ENCODE results near the gene BCL11B. TPM values are rescaled to one million over a fixed set of nuclear protein-coding genes. Genes with fewer than 3 reads are reported as not detected.

Gene BCL11B
- total and polyA plus RNA-seq, 2 donors (not counting 1 experiment from before 2014, with no cell fraction given): 0.33 to 0.42 TPM

GRCh38 chr14:99226687-99227086 lies 45.3 kb downstream of the BCL11B start:
- DNase-seq (no peak), ATAC-seq (ENCODE audit: low read depth) (no peak)
- no peaks in the 10 kb centered on the region for H3K79me2 ChIP-seq (ENCODE audit: control insufficient read depth, insufficient read depth, low read length)
- H3K27ac ChIP-seq (ENCODE audit: low read length in 2 of 2): no peak overlapping the region
- CTCF ChIA-PET: no interaction called here
- H3K27me3 Mint-ChIP-seq: peaks cover 14% of the 10 kb centered on the region
- H3K36me3 ChIP-seq (replicated peaks in 1 of 2; ENCODE audit: control extremely low read depth in 1 of 2, control insufficient read depth in 1 of 2, extremely low read depth in 1 of 2, insufficient read depth in 2 of 2, low read length in 1 of 2): no peaks in the 10 kb centered on the region
- H3K27me3 ChIP-seq (replicated peaks in 1 of 4; ENCODE audit: control extremely low read depth in 1 of 4, control insufficient read depth in 3 of 4, insufficient read depth in 4 of 4, low read length in 3 of 4): peaks cover 0 to under 1% (median 0%) of the 10 kb centered on the region in 4 experiments
- no peak for TF ChIP-seq EZH2 (IDR thresholded peaks at IDR 0.05; ENCODE audit: borderline replicate concordance, insufficient read depth, low read depth, low read length, poor library complexity, severe bottlenecking)
- TF ChIP-seq, protein P1, sequence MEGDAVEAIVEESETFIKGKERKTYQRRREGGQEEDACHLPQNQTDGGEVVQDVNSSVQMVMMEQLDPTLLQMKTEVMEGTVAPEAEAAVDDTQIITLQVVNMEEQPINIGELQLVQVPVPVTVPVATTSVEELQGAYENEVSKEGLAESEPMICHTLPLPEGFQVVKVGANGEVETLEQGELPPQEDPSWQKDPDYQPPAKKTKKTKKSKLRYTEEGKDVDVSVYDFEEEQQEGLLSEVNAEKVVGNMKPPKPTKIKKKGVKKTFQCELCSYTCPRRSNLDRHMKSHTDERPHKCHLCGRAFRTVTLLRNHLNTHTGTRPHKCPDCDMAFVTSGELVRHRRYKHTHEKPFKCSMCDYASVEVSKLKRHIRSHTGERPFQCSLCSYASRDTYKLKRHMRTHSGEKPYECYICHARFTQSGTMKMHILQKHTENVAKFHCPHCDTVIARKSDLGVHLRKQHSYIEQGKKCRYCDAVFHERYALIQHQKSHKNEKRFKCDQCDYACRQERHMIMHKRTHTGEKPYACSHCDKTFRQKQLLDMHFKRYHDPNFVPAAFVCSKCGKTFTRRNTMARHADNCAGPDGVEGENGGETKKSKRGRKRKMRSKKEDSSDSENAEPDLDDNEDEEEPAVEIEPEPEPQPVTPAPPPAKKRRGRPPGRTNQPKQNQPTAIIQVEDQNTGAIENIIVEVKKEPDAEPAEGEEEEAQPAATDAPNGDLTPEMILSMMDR (IDR thresholded peaks at IDR 0.05): no peak
- intact Hi-C loops (cut with micrococcal nuclease): no loop called here
- peaks cover 0 to 34% (median 0%) of the 10 kb centered on the region in 3 donors for H3K9me3 ChIP-seq (ENCODE audit: control extremely low read depth in 1 of 3, control insufficient read depth in 2 of 3, insufficient read depth in 1 of 3, low read length in 2 of 3)
- no peak overlapping the region for H3K9ac ChIP-seq (ENCODE audit: low read length)
- no peak overlapping the region for H3K4me3 Mint-ChIP-seq
- H4K20me1 ChIP-seq (ENCODE audit: control insufficient read depth, insufficient read depth, low read length, poor library complexity, severe bottlenecking): no peaks in the 10 kb centered on the region
- WGBS (ENCODE audit: insufficient coverage): no CpG with 5 or more reads among the region's 4 CpGs
- peaks cover 2% of the 10 kb centered on the region for H3K9me3 Mint-ChIP-seq (ENCODE audit: insufficient read depth)
- no peak overlapping the region for H2AFZ ChIP-seq (ENCODE audit: insufficient read depth, low read depth, low read length, poor library complexity, severe bottlenecking)
- H3K27ac Mint-ChIP-seq: no peak overlapping the region
- H3K4me1 ChIP-seq (ENCODE audit: control insufficient read depth in 2 of 2, insufficient read depth in 2 of 2, low read length in 2 of 2): no peaks in the 10 kb centered on the region
- no peak overlapping the region for H3K4me2 ChIP-seq (replicated peaks; ENCODE audit: low read depth, low read length, poor library complexity, severe bottlenecking)
- H3K4me1 Mint-ChIP-seq: no peaks in the 10 kb centered on the region
- no peak overlapping the region for H3K4me3 ChIP-seq (ENCODE audit: control extremely low read depth in 1 of 5, extremely low read depth in 1 of 5, insufficient read depth in 1 of 5, low read depth in 2 of 5, low read length in 4 of 5)
- POLR2A ChIA-PET: no interaction called here

- peaks cover 12% of the 10 kb centered on the region for H3K27me3 Mint-ChIP-seq
- no peaks in the 10 kb centered on the region for H3K36me3 ChIP-seq (replicated peaks in 1 of 2; ENCODE audit: control extremely low read depth in 1 of 2, control insufficient read depth in 1 of 2, extremely low read depth in 1 of 2, insufficient read depth in 2 of 2, low read length in 1 of 2)
- no peak overlapping the region for H3K4me3 Mint-ChIP-seq
- H2AFZ ChIP-seq (ENCODE audit: insufficient read depth, low read depth, low read length, poor library complexity, severe bottlenecking): no peak overlapping the region
- H3K79me2 ChIP-seq (ENCODE audit: control insufficient read depth, insufficient read depth, low read length): no peaks in the 10 kb centered on the region
- intact Hi-C loops (cut with micrococcal nuclease): no loop called here
- no peak overlapping the region for H3K27ac Mint-ChIP-seq
- H3K4me3 ChIP-seq (ENCODE audit: control extremely low read depth in 1 of 5, extremely low read depth in 1 of 5, insufficient read depth in 1 of 5, low read depth in 2 of 5, low read length in 4 of 5): no peak overlapping the region
- ChIA-PET POLR2A (no interaction called here), CTCF (no interaction called here)
- no peaks in the 10 kb centered on the region for H3K27me3 ChIP-seq (replicated peaks in 1 of 4; ENCODE audit: control extremely low read depth in 1 of 4, control insufficient read depth in 3 of 4, insufficient read depth in 4 of 4, low read length in 3 of 4)
- H4K20me1 ChIP-seq (ENCODE audit: control insufficient read depth, insufficient read depth, low read length, poor library complexity, severe bottlenecking): no peaks in the 10 kb centered on the region
- no peak overlapping the region for H3K27ac ChIP-seq (ENCODE audit: low read length in 2 of 2)
- DNase-seq (no peak), ATAC-seq (ENCODE audit: low read depth) (no peak)
- WGBS (ENCODE audit: insufficient coverage): 87% methylated on average over 13 of the region's 13 CpGs
- H3K9ac ChIP-seq (ENCODE audit: low read length): no peak overlapping the region
- H3K4me1 ChIP-seq (ENCODE audit: control insufficient read depth in 2 of 2, insufficient read depth in 2 of 2, low read length in 2 of 2): no peaks in the 10 kb centered on the region
- H3K4me1 Mint-ChIP-seq: no peaks in the 10 kb centered on the region
- TF ChIP-seq, protein P1 (IDR thresholded peaks at IDR 0.05): no peak
- TF ChIP-seq EZH2 (IDR thresholded peaks at IDR 0.05; ENCODE audit: borderline replicate concordance, insufficient read depth, low read depth, low read length, poor library complexity, severe bottlenecking): no peak
- H3K9me3 ChIP-seq (ENCODE audit: control extremely low read depth in 1 of 3, control insufficient read depth in 2 of 3, insufficient read depth in 1 of 3, low read length in 2 of 3): peaks cover 0 to 32% (median 0%) of the 10 kb centered on the region in 3 donors
- H3K4me2 ChIP-seq (replicated peaks; ENCODE audit: low read depth, low read length, poor library complexity, severe bottlenecking): no peak overlapping the region
- peaks cover 2% of the 10 kb centered on the region for H3K9me3 Mint-ChIP-seq (ENCODE audit: insufficient read depth)
These were observed 46.4 kb downstream of the BCL11B start for GRCh38 chr14:99225436-99226203.
